Omental fat pad (tissue), 4 donors: ENCODE measurements around the gene RASSF9. TPM values are rescaled to one million over a fixed set of nuclear protein-coding genes. Genes with fewer than 3 reads are reported as not detected.

ENCODE experiments used
- ATAC-seq: fragments of 150-250 bp; one replicate; pipeline ENCODE4 v1.9.1; 2016; ENCODE audit warnings: mild to moderate bottlenecking, moderate library complexity; ENCODE audit not compliant: low FRiP score
- DNase-seq: peaks from one replicate; pipeline ENCODE4 v3.0.0-alpha.2; 2019; ENCODE audit warnings: low spot score
- total RNA-seq, 4 donors: library from RNA; depleted of rRNA; stranded (reverse); fragments of >200 nt; gene quantifications; one replicate each; pipeline ENCODE4 v1.1.0, GENCODE V29; 2016
- TF ChIP-seq, protein P1 (sequence below), 3 donors: fragments of 450-650 bp; IDR thresholded peaks; one replicate each; pipeline ENCODE4 v1.5.1; 2016 to 2017; ENCODE audit warnings: antibody characterized with exemption in 3 of 3, mild to moderate bottlenecking in 3 of 3, moderate library complexity in 2 of 3

The RASSF9 gene
- 1 to 10 TPM in 3 of 4 donors, under 1 TPM in 1; 0.36 to 7.9 (median 1.9) TPM for total RNA-seq

DNA sequence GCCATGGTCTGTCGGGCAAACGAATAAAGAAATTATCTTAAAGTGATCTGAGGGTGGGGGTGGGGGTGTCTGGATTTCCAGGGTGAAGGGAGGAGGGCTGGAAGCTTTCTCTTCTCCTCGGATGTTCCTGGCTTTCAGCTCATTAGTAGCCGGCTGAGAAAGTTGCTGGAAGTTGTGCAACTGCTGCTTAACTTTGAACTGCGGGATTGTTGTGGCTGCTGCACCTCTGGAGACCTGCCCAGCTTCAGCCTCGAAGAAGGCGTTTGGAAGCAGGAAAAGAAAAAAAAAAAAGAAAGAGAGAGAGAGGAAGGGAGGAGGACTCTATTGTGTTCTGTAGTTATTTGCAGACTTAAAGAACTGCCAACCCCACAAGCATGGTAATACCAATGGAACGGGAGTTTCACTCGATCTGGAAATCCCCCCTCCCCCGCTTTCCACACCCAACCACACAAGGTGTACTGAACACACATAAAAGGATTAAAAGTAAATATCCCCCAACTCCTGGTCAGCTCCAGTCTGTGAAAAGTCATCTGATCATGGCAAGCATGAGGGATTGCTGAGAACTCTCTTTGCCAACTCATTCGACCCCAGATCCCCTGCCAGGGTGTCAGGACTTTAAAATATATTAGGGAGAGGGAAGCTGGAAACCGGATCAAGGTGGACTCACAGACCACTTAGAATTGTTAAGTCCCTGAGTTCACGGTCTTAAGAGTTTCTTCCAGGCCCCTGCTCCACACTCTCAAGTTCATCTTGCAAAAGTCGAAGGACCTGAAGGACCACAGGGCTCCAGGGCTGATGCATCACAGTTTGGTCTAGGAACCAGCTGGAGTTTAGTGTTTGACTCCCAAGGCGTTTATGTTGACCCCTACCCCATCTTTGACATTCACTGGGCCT, at the start of gene RASSF9:
Gene RASSF9, minus strand, starts transcription at position 213 of the 894 bp plus-strand sequence. Its CDS starts 208 bp downstream, at position 5.
- DNase-seq (no peak), ATAC-seq (peak; percentile 82)
- TF ChIP-seq, protein P1, sequence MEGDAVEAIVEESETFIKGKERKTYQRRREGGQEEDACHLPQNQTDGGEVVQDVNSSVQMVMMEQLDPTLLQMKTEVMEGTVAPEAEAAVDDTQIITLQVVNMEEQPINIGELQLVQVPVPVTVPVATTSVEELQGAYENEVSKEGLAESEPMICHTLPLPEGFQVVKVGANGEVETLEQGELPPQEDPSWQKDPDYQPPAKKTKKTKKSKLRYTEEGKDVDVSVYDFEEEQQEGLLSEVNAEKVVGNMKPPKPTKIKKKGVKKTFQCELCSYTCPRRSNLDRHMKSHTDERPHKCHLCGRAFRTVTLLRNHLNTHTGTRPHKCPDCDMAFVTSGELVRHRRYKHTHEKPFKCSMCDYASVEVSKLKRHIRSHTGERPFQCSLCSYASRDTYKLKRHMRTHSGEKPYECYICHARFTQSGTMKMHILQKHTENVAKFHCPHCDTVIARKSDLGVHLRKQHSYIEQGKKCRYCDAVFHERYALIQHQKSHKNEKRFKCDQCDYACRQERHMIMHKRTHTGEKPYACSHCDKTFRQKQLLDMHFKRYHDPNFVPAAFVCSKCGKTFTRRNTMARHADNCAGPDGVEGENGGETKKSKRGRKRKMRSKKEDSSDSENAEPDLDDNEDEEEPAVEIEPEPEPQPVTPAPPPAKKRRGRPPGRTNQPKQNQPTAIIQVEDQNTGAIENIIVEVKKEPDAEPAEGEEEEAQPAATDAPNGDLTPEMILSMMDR (IDR thresholded peaks at IDR 0.05), result no peak

DNA sequence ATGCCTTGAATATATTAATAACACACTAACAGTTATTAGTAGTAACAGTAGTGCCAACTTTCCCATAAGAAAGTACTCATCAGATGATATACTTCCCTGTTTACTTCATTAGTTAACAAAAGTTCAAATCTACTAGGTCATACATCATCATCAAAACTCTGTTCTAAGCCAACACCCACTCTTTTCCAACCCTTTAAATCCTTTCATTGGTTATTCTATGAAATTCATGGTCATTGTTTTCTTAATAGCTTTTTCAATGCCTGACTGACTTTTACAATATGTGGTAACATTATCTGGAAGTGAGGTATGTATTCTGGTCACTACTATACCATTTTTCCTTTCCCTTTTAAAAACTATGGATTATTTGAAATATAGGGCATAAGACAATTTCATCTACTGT, 47.6 kb upstream of the RASSF9 start:
- TF ChIP-seq, protein P1 (IDR thresholded peaks at IDR 0.05), result no peak
- no peak for DNase-seq
- ATAC-seq, result no peak

DNA sequence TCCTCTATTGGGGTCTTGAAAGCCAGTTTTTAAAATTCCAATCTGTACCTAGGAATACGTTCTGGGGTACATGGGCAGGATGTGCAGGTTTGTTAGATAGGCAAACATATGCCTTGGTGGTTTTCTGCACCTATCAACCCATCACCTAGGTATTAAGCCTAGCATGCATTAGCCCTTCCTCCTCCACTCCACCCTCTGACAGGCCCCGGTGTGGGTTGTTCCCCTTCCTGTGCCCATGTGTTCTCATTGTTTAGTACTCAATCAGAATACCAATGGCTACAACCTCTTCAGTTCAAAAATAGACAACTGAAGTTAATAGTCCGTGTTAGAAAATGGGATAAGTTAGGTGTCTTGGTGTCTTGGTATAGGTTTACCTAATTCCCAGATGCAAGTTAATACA, 41.2 kb upstream of the RASSF9 start:
- no peak for ATAC-seq
- no peak for DNase-seq
- TF ChIP-seq, protein P1 (IDR thresholded peaks at IDR 0.05), result no peak

DNA sequence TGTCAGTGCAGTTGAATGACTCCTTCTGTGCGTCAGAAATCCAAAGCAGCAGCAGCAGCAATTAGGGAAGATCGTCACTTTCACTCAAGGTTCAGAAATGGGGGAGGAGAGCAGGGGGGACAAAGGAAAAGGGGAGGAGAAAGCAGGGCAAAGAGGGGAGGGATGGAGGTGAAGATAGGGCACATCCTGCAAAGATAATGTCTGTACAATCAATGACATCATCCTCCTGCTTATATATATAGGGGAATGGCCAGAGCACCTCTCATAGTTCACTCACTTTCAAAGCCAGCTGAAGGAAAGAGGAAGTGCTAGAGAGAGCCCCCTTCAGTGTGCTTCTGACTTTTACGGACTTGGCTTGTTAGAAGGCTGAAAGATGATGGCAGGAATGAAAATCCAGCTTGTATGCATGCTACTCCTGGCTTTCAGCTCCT, 37.8 kb upstream of the RASSF9 start, which contains the start of gene NTS:
Gene NTS, plus strand, starts transcription at position 265 of the 431 bp plus-strand sequence. Its CDS starts 109 bp downstream, at position 374.
- DNase-seq, result no peak
- ATAC-seq, result no peak
- TF ChIP-seq, protein P1 (IDR thresholded peaks at IDR 0.05), result no peak

DNA sequence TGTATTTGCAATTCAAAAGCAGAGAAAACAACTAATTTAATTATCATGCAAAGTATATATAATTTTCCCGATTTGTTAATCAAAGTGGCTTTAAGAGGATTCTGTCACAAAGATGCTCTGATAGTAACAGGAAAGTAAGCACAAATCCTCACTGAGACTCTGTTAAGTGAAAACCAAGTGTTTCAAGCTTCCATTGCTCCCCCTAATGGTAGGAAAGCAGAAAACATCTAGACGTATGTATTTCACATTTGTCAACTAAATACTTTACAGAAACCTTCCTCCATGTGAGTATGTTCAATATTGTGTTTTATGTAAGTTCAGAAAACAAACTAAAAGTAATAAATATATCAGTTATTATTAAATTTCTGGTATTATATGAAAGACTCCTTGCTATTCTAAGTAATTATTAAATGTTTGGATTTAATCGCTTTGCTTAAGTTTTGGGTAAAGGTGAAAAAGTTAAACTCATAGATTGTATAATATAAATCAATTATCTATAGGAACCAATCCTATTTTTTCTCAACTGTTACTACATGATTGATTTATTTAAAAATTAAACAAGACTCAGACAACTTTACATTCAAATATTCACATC, 36.4 kb upstream of the RASSF9 start:
- DNase-seq (no peak), ATAC-seq (no peak)
- TF ChIP-seq, protein P1 (IDR thresholded peaks at IDR 0.05), result no peak

DNA sequence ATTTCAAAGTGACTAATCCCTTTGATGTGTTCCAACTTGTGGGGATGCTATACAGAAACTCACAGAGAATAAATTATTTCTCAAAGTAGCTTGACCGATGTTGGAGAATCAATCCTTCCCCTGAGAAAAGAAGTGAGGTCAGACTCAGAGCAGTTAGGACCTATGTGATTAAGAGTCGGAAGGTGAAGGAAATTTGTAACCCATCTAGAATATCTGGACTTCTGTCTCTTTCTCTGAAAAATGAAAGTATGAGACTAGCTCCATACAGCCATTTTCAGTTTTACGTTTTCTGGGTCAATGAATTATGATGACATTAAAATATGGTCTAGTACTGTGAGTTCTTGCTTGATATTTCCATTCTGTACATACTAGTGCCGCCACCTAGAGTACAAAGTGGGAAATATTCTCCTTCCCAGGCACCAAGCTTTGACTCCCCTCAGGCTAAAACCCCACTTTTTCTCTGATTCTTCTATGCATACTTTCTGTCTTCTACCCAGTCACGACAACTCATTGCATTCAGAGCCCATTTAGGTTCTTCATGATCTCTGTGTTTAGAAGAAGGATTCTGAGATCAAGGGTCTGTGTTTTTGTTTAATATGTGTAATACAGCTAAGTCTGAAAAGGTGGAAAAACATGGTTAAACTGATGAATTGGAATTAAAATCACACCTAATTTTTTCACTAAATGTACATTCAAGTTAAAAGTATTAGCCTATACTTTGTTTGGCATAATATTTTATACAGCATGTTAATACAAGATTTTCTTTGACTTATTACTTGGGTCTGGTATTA, 31.0 kb upstream of the RASSF9 start:
- DNase-seq, result no peak
- TF ChIP-seq, protein P1 (IDR thresholded peaks at IDR 0.05), result peak in 2 of 3 donors; percentile 28 to 53
- ATAC-seq, result peak; percentile 75
